Measurements from ENCODE around the gene AREG. TPM values are rescaled to one million over a fixed set of nuclear protein-coding genes. Genes with fewer than 3 reads are reported as not detected.

AREG gene
- total RNA-seq, 1 donor from 2014 or later, result 17.1 TPM

DNA sequence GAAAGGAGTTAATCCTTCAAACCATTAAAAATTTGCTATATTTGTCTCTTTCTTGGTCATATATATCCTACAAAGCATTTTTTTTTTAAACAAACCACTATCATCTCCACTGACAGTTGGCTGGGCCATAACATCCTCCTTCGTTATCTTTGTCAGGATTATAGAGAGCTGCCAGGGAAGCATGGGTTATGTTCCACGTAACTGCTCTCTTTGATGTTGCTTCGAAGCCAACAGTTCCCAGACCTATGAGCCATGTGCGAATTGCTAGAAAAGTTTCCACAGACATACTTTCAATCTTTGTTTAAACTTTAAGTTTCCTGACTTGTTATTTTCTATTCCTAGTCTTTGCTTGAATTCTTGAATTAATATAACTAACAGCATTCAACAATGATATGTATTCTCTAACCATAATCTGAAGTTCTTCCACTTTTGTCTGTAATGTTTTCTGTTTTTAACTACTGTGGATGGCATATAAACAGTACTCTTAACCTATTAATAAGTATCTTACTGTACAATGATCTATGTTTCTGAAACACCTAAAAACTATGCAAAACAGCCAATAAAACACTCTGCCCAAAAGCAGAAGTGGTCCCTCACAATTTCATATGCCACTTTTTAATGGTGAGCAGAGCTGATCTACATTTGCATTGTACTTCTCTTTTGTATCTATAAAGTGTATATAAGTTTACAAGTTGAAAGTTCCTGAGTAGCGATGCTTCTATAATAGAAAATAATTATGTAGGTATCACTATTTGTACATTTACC lies 42.1 kb upstream of the AREG start:
- TF ChIP-seq, protein P1, sequence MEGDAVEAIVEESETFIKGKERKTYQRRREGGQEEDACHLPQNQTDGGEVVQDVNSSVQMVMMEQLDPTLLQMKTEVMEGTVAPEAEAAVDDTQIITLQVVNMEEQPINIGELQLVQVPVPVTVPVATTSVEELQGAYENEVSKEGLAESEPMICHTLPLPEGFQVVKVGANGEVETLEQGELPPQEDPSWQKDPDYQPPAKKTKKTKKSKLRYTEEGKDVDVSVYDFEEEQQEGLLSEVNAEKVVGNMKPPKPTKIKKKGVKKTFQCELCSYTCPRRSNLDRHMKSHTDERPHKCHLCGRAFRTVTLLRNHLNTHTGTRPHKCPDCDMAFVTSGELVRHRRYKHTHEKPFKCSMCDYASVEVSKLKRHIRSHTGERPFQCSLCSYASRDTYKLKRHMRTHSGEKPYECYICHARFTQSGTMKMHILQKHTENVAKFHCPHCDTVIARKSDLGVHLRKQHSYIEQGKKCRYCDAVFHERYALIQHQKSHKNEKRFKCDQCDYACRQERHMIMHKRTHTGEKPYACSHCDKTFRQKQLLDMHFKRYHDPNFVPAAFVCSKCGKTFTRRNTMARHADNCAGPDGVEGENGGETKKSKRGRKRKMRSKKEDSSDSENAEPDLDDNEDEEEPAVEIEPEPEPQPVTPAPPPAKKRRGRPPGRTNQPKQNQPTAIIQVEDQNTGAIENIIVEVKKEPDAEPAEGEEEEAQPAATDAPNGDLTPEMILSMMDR (conservative IDR thresholded peaks at IDR 0.05), result no peak
- DNase-seq (ENCODE audit: extremely low spot score, unreplicated experiment), result no peak
- H3K27ac Mint-ChIP-seq, result no peak overlapping the region
- no peaks in the 10 kb centered on the region for H3K36me3 Mint-ChIP-seq
- H3K4me1 Mint-ChIP-seq (ENCODE audit: unreplicated experiment), result peaks cover 3% of the 10 kb centered on the region
- H3K4me3 Mint-ChIP-seq, result no peak overlapping the region
- no peaks in the 10 kb centered on the region for H3K9me3 Mint-ChIP-seq
- H3K27me3 Mint-ChIP-seq, result no peaks in the 10 kb centered on the region

DNA sequence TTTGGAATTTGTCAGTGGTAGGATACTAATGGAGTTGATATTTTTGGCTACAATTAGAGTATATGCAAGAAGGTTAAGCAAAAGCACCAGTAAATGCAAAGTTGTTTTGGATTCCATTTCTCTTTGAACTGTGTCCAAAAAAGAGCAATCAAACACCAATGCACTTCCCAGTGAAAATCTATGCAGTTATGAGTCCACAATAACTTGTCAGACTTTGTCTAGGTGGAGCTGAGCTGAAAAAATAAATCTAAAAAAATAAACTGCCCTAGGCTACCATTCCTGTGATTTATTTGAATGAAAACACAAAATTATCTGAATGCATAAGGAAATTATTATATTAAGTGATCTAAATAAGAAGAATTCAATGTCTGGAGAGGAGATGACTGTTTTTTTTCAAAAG lies 37.0 kb upstream of the AREG start:
- Mint-ChIP-seq H3K9me3 (no peaks in the 10 kb centered on the region), H3K4me1 (ENCODE audit: unreplicated experiment) (peaks cover 6% of the 10 kb centered on the region), H3K4me3 (no peak overlapping the region), H3K27me3 (no peaks in the 10 kb centered on the region), H3K36me3 (no peaks in the 10 kb centered on the region), H3K27ac (no peak overlapping the region)
- TF ChIP-seq, protein P1 (conservative IDR thresholded peaks at IDR 0.05), result no peak
- no peak for DNase-seq (ENCODE audit: extremely low spot score, unreplicated experiment)

DNA sequence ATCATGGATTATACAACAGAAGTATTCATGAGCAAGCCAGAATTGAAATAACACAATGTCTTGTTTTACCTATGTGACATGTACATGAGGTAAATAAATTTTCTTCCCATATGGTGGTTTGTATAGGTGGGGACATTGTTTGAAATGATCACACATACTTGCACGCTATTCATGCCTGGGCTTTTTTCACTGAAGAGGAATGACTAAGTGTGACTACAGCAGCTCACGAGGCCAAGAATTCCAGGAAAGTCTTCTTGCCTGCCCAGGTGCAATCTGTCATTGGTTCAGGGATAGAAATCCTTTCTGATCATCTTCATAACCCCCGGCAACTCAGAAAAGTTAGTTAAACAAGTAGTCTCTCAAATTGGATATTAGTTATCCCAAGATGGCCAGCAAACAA lies 36.3 kb upstream of the AREG start:
- H3K36me3 Mint-ChIP-seq, result no peaks in the 10 kb centered on the region
- TF ChIP-seq, protein P1 (conservative IDR thresholded peaks at IDR 0.05), result no peak
- H3K4me1 Mint-ChIP-seq (ENCODE audit: unreplicated experiment), result peaks cover 6% of the 10 kb centered on the region
- no peaks in the 10 kb centered on the region for H3K27me3 Mint-ChIP-seq
- H3K9me3 Mint-ChIP-seq, result no peaks in the 10 kb centered on the region
- DNase-seq (ENCODE audit: extremely low spot score, unreplicated experiment), result no peak
- no peak overlapping the region for H3K27ac Mint-ChIP-seq
- no peak overlapping the region for H3K4me3 Mint-ChIP-seq

DNA sequence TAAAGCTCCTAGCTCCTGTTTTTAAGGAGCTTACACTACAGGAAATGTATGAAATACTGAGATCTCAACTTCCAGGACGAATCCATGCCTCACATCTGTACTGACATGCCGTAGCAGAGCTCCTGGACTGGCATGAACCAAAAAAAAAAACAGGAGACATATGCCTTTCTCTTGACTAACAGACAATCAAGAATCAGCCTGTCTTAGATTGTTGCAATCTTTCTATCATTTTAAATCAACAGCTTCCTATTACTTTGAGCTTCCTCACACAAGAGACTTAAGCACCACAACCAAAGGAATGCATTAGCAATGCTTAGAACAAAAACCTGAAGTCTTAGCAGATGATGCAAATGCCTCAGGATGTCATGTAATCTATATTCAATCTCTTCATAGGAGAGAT lies 34.7 kb upstream of the AREG start:
- no peaks in the 10 kb centered on the region for H3K27me3 Mint-ChIP-seq
- no peaks in the 10 kb centered on the region for H3K36me3 Mint-ChIP-seq
- peak overlapping the region; percentile 28 for H3K27ac Mint-ChIP-seq
- H3K4me1 Mint-ChIP-seq (ENCODE audit: unreplicated experiment), result peaks cover 6% of the 10 kb centered on the region
- TF ChIP-seq, protein P1 (conservative IDR thresholded peaks at IDR 0.05), result no peak
- H3K4me3 Mint-ChIP-seq, result no peak overlapping the region
- no peaks in the 10 kb centered on the region for H3K9me3 Mint-ChIP-seq
- DNase-seq (ENCODE audit: extremely low spot score, unreplicated experiment), result no peak

DNA sequence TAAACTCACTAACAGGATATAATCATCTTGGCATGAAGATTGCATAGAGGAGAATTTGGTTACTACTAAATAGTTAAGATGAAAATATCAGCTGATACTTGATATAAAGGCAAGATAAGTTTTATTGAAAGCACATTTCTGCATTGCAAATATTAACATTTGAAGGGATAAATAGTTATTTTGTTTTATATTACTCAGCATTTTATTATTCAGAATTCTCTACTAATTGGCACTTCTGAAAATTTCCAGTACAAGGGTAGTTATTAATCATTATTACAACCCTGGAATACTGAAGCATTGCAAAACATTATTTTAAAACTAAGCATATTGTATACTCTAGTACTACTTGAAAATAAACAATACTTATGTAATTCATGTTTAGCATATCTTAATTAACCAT lies 32.7 kb upstream of the AREG start:
- Mint-ChIP-seq H3K4me1 (ENCODE audit: unreplicated experiment) (peaks cover 9% of the 10 kb centered on the region), H3K27ac (no peak overlapping the region)

More for the DNA sequence above, 32.7 kb upstream of the AREG start:
- no peaks in the 10 kb centered on the region for H3K27me3 Mint-ChIP-seq
- no peaks in the 10 kb centered on the region for H3K9me3 Mint-ChIP-seq
- H3K36me3 Mint-ChIP-seq, result no peaks in the 10 kb centered on the region
- TF ChIP-seq, protein P1 (conservative IDR thresholded peaks at IDR 0.05), result no peak
- H3K4me3 Mint-ChIP-seq, result no peak overlapping the region
- DNase-seq (ENCODE audit: extremely low spot score, unreplicated experiment), result no peak
